HG03378 (cell line): ENCODE results near the gene PFN3.
"Not testable (repeated sequence)": the region's sequence is repeated elsewhere in the genome, so short reads cannot be mapped to it uniquely, and the experiment has no call there.

ENCODE experiments used
- ATAC-seq: cut with Tn5 transposase; IDR thresholded peaks from one replicate; pipeline ENCODE4 v1.9.1; 2021; ENCODE audit warnings: mild to moderate bottlenecking, moderate library complexity; ENCODE audit not compliant: unreplicated experiment

Gene PFN3

DNA sequence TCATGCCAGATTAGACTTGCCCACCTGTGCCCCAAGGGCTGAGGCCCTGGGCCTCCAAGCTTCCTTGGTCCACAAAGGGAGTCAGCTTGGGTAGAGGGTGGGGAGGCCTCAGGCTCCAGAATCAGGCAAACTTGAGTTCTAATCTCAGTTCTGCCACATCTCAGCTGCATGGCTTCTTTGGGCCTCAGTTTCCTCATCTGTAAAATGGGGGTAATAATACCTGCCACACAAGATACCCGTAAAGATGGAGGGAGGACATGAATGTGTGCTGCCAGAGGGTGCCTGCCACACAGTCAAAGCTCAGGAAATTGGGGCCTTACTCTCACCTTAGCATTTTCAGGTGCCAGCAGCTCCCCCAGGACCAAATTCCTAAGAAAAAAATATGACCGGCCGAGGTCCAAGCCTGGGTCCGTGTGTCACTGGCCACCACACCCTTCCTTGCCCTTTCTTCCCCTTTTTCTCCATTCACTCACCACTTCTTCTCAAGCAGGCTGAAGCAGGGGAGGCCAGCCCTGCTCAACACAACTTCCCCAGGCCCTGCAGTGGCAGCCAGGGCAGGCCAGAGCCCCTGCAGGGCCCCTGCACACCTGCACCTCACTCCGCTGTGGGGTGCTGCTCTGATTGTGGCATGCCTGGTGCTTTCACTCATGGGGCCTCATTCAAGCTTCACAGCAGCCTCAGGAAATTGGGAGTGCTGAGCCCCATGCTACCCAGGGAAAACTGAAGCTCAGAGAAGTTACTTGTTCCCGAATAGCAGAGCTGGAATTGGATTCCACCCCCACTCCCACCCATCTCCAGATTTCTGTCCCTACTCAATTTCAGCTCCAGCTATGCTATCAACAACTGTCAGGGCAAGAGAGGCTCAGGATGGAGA lies 38.8 kb downstream of the PFN3 start:
- no peak for ATAC-seq

DNA sequence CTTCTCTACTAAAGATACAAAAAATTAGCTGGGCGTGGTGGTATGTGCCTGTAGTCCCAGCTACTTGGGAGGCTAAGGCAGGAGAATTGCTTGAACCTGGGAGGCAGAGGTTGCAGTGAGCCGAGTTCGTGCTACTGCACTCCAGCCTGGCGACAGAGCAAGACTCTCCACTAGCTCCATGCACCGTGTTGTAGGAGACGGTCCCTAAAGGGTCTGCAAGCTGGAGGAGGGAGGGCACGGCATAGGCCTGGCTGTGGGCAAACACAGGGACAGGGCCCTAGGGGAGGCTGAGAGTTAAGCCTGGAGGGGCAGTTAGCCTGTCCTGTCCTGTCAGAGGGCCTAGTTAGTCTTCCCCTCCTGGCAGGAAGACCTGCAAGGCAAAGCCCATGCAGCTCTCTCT lies 39.7 kb downstream of the PFN3 start:
- ATAC-seq, result not testable (repeated sequence)

- ATAC-seq, result no peak
These were observed 40.6 kb downstream of the PFN3 start for GRCh38 chr5:177359860-177360259.

GRCh38 chr5:177359451-177359851 lies 41.0 kb downstream of the PFN3 start:
- ATAC-seq, result no peak

DNA sequence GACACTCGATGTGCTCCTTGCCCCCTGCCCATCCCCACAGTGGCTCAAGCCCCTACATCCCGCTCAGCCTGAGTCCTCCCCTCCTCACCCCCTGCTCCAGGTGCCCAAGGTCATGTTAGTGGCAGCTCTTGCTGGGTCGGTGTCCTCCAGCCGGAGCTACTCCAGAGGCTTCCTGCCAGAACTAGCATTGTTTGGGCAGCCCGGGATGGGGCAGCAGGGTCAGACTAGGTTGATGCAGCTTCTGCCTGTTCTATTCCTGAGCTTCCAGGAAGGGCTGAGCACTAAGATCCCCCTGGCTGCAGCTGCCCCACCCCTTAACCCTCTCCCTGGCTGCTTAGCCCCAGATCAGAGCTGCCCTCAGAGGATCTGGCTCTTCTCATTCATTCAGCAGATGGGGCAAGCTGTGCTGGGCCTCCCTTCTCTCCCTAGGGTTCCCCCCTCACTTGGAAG lies 42.1 kb downstream of the PFN3 start:
- no peak for ATAC-seq

DNA sequence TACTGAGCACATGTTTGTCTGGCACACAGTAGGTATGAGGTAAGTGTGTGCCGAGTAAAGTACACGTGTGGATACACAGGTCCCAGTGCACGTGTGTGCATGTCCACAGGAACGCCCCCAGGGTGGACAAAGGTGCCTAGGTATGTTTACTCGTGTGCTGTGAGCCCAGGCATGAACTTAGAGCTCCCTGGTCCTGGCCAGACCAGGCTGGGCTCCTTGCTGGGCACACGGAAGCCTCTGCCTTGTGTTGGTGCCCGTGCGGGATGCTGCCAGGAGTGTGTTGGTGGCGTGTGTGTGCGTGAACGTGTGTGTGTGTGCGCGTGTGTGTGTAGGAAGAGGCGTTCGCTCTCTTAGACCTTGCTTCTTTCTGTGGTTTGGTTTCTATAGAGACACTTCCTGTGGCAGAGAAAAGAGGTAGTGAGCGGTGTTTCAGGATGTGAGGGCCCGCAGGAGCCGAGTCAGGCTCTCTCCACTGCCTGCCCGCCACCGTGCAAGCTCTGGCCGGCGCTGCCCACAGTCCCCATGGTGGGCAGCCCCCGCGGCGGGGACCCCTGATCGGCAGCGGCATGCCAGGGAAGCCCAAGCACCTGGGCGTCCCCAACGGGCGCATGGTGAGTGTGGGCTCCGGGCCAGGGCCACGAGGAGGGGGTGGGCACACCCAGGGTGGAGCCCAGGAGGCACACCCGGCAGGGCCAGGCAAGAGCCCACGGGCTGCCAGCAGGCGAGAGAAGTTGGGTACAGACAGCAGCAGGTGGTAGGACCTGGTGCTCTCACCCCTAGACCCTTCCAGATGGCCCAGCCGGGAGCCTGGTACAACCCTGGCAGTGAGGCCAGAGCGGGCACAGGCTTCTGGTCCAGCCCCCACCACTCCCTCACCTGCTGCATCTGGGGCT lies 42.8 kb downstream of the PFN3 start, which contains the start of gene RGS14:
Gene RGS14, plus strand, starts transcription at position 466 of the 893 bp plus-strand sequence. Its CDS starts 101 bp downstream, at position 567.
- ATAC-seq, result peak; percentile 78

- ATAC-seq, result no peak
These were observed 43.4 kb downstream of the PFN3 start for GRCh38 chr5:177357146-177357458.

DNA sequence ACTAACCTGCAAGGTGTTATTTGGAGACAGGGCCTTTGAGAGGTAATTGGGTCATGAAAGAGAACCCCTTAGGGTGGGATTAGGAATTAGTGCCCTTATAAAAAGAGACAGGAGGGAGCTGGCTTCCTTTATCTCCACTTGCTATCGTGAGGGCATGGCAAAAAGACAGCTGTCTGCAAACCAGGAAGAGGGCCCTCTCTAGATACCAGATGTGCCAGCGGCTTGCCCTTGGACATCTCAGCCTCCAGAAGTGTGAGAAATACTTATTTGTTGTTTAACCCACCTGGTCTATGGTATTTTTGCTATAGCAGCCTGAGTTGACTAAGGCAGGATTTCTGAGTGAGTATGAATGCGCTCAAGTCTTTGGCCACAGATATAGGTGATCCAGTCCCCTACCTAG lies 43.7 kb downstream of the PFN3 start:
- no peak for ATAC-seq

DNA sequence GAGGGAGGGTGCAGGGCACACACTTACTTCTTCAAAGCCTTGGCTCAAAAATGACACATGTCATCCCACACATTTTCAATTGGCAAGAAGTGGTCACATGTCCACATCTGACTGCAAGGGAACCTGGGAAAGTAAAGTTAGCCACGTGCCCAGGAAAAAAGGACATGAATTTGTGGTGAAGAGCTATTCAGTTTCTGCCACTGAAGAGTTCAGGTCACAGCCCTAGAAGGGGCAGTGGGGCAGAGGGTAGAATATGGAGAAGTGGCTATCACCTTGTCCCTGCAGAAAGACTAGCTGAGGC lies 44.6 kb downstream of the PFN3 start:
- ATAC-seq, result no peak

DNA sequence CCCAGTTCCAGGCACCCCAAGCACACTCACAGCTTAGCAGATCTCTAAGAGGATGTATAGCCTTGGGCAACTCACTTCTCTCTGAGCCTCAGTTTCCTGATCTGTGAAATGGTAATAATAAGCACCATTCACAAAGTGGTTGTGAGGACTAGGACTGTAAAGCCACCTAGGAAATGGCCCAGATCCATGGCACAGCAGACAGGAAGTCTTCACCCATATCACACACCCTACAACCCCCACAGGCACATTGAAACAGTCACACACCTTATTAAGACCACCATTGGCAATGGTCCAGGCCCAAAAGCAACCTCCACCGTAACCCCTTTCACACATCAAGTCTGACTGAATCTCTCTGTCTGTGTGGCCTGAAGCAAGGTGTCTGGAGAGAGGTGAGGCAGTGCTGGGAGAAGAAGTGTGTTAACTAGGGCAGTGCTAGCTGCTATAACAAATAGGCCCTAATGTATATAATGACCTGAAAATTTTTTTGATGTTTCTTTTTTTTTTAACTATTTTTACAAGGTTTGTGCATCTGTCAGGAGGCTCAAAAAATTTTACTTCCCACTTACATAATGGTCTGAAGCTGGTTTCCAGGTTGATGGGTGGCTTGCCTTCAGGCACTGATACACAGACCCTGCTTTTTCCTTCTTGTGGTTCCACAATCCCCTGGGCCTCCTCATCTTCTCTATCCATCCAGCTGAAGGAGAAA lies 45.1 kb downstream of the PFN3 start:
- no peak for ATAC-seq

DNA sequence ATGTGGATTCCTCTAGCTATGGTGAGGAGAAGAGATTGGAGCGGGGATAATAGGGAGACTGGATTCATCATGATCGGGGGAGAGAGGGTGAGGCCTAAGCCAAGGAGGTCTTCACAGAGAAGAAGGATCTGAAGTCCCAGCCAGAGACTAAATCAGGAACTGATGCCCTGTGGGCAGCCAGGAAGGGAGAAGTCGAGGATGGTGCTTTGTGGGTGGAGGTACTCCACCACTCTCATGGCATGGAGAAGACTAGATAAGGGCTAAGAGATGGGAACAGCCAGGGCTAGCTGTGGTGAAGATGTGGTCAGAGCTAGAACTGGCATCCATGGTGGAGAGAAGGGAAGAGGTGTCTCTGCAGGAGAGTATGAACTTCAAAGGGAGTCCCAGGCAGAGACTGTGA lies 45.8 kb downstream of the PFN3 start:
- no peak for ATAC-seq

- no peak for ATAC-seq
These were observed 46.2 kb downstream of the PFN3 start for GRCh38 chr5:177354256-177354655.

DNA sequence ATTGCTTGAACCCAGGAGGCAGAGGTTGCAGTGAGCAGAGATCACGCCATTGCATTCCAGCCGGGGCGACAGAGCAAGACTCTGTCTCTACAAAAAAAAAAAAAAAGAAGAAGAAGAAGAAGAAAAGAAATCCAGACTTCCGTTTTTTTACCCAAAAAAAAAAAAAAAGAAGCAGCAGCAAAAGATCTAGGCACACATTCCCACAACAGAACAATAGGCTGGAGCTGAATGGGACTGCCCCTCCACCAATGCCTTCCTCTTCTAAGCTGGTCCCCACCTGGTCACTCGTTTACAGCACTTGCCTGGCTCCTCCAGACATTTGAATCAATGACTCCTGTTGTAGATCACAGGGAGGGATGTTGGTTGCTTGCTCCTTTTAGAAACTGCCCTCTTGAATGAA lies 47.4 kb downstream of the PFN3 start:
- no peak for ATAC-seq

GRCh38 chr5:177351392-177352329 lies 48.8 kb downstream of the PFN3 start, which contains the start of gene LMAN2:
LMAN2 (minus strand) TSS chr5:177351668; CDS start chr5:177351647, 21 bp downstream.
- ATAC-seq, result peak; percentile 81

DNA sequence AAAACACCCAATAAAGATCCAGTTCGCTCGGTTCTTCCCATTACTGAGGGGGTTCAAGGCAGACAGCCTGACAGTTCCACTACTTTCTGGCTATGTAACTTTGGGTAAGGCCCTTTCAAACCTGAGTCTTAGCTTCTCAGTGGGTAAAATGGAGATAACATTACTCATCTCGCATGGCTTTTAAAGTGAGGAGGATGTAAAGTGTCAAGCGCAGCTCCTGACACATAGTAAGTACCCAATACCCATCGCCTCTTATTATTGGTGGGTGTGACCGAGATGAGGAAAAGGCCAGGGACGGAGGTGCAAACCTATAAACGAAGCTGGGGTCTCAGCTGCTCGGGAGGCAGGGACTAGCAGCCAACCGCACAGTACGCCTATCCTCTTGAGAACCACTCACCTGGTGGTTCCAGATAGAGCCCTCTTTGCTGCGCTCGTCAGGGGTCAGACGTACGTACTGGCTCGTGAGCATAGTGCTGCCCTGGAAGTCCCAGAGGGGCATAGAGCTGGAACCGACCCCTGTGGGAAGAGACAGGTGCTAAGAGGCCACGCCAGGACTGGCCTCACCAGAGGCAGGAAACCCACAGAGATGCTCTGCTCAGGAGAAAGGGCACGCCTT lies 49.6 kb downstream of the PFN3 start:
- peak; percentile 4 for ATAC-seq
